ENCODE results near the gene RPAP2.
A peak's percentile ranks its signal among the peaks of the same experiment; 100 is the strongest.
"Not testable (repeated sequence)": the region's sequence is repeated elsewhere in the genome, so short reads cannot be mapped to it uniquely, and the experiment has no call there.

Gene RPAP2

GRCh38 chr1:92298573-92299476 lies at the start of gene RPAP2, which contains the start of gene GLMN:
Gene RPAP2 (plus strand): TSS chr1:92299059. CDS start chr1:92299074, 15 bp downstream.
Gene GLMN (minus strand): TSS chr1:92298987. CDS start chr1:92297999, 988 bp downstream.
- peak; percentile 56 for DNase-seq (ENCODE audit: low read depth)
- TF ChIP-seq CTCF (IDR thresholded peaks at IDR 0.05; ENCODE audit: low read depth, low read length, missing control alignments) = no peak
- H3K4me3 ChIP-seq (ENCODE audit: low read depth, low read length) = peak within 1 kb of the TSS; percentile 72

- H3K4me3 ChIP-seq (ENCODE audit: low read depth, low read length); DNase-seq (ENCODE audit: low read depth): not testable (repeated sequence)
Observed at GRCh38 chr1:92254714-92255113, 44.1 kb upstream of the RPAP2 start.

- no peak overlapping the region for H3K4me3 ChIP-seq (ENCODE audit: low read depth, low read length)
- TF ChIP-seq CTCF (IDR thresholded peaks at IDR 0.05; ENCODE audit: low read depth, low read length, missing control alignments) = no peak
- no peak for DNase-seq (ENCODE audit: low read depth)
Observed at GRCh38 chr1:92259350-92259749, 39.5 kb upstream of the RPAP2 start.

- DNase-seq (ENCODE audit: low read depth) = no peak
- H3K4me3 ChIP-seq (ENCODE audit: low read depth, low read length) = no peak overlapping the region
- TF ChIP-seq CTCF (IDR thresholded peaks at IDR 0.05; ENCODE audit: low read depth, low read length, missing control alignments) = no peak
Observed at GRCh38 chr1:92262516-92262915, 36.3 kb upstream of the RPAP2 start.

- no peak for TF ChIP-seq CTCF (IDR thresholded peaks at IDR 0.05; ENCODE audit: low read depth, low read length, missing control alignments)
- H3K4me3 ChIP-seq (ENCODE audit: low read depth, low read length) = no peak overlapping the region
- DNase-seq (ENCODE audit: low read depth) = no peak
Observed at GRCh38 chr1:92273039-92273438, 25.8 kb upstream of the RPAP2 start.

GRCh38 chr1:92274939-92275338 lies 23.9 kb upstream of the RPAP2 start:
- no peak for TF ChIP-seq CTCF (IDR thresholded peaks at IDR 0.05; ENCODE audit: low read depth, low read length, missing control alignments)
- DNase-seq (ENCODE audit: low read depth) = no peak

GRCh38 chr1:92276082-92276481 lies 22.8 kb upstream of the RPAP2 start:
- DNase-seq (ENCODE audit: low read depth) = no peak
- no peak overlapping the region for H3K4me3 ChIP-seq (ENCODE audit: low read depth, low read length)
- TF ChIP-seq CTCF (IDR thresholded peaks at IDR 0.05; ENCODE audit: low read depth, low read length, missing control alignments) = no peak

More at GRCh38 chr1:92274939-92275338, 23.9 kb upstream of the RPAP2 start:
- H3K4me3 ChIP-seq (ENCODE audit: low read depth, low read length) = no peak overlapping the region
